Fibroblast of lung (primary cell): Measurements from ENCODE around the gene PRG3. TPM values are rescaled to one million over a fixed set of nuclear protein-coding genes. Genes with fewer than 3 reads are reported as not detected.
A peak's percentile ranks its signal among the peaks of the same experiment; 100 is the strongest.

Experiments used
- DNase-seq, 2 donors: peaks; one replicate each; pipeline versions ENCODE4 v3.0.0 to v3.0.0-alpha.2; 2010; ENCODE audit warnings: low read depth in 2 of 2
- H2AFZ ChIP-seq: 2 replicates; pipeline ENCODE4 v1.5.1; 2012; ENCODE audit warnings: low read length, control low read depth, inconsistent platforms
- H3K27ac ChIP-seq: 2 replicates; pipeline ENCODE4 v1.5.1; 2011; ENCODE audit warnings: low read length, control low read depth; ENCODE audit not compliant: insufficient read depth
- H3K27me3 ChIP-seq: 2 replicates; pipeline ENCODE4 v1.5.1; 2011; ENCODE audit warnings: mild to moderate bottlenecking, low read length; ENCODE audit not compliant: control insufficient read depth, insufficient read depth
- H3K36me3 ChIP-seq: 2 replicates; pipeline ENCODE4 v1.5.1; 2011; ENCODE audit warnings: low read length; ENCODE audit not compliant: control insufficient read depth, insufficient read depth
- H3K4me1 ChIP-seq: 2 replicates; pipeline ENCODE4 v1.5.1; 2011; ENCODE audit warnings: low read length; ENCODE audit not compliant: control insufficient read depth, insufficient read depth; ENCODE audit errors: extremely low read depth
- H3K4me2 ChIP-seq: 2 replicates; pipeline ENCODE4 v1.5.1; 2011; ENCODE audit warnings: low read length, control low read depth; ENCODE audit not compliant: insufficient read depth; ENCODE audit errors: extremely low read depth
- H3K4me3 ChIP-seq, 4 experiments: fragments of 200-600 bp in 1 of 4; sonication (generic) in 1 of 4; replicated peaks in 1 of 4; 2 replicates each; pipeline ENCODE4 v1.5.1; 2011 to 2016; ENCODE audit warnings: low read length in 4 of 4, low read depth in 3 of 4, mild to moderate bottlenecking in 3 of 4, control low read depth in 2 of 4, inconsistent platforms in 1 of 4, mixed read lengths in 1 of 4; ENCODE audit not compliant: insufficient read depth in 1 of 4; ENCODE audit errors: control extremely low read depth in 1 of 4
- H3K79me2 ChIP-seq: 2 replicates; pipeline ENCODE4 v1.5.1; 2012; ENCODE audit warnings: mild to moderate bottlenecking, low read length, inconsistent platforms; ENCODE audit not compliant: control insufficient read depth, insufficient read depth
- H3K9ac ChIP-seq: 2 replicates; pipeline ENCODE4 v1.5.1; 2011; ENCODE audit warnings: mild to moderate bottlenecking, low read length, control low read depth; ENCODE audit not compliant: insufficient read depth
- H3K9me3 ChIP-seq: 2 replicates; pipeline ENCODE4 v1.5.1; 2012; ENCODE audit warnings: low read depth, low read length; ENCODE audit not compliant: control insufficient read depth, insufficient read depth
- H4K20me1 ChIP-seq: 2 replicates; pipeline ENCODE4 v1.5.1; 2011; ENCODE audit warnings: low read length; ENCODE audit not compliant: control insufficient read depth, insufficient read depth; ENCODE audit errors: extremely low read depth
- CTCF ChIP-seq, 2 donors: IDR thresholded peaks in 1 of 2; conservative IDR thresholded peaks in 1 of 2; 1 replicate in 1 of 2; 2 replicates in 1 of 2; pipeline ENCODE4 v1.5.1; 2011 to 2012; ENCODE audit warnings: low read length in 2 of 2, control low read depth in 1 of 2, inconsistent platforms in 1 of 2, low read depth in 1 of 2, mild to moderate bottlenecking in 1 of 2
- EZH2 ChIP-seq: IDR thresholded peaks from 2 replicates; pipeline ENCODE4 v1.5.1; 2012; ENCODE audit warnings: low read length, control low read depth, mild to moderate bottlenecking; ENCODE audit errors: missing control alignments
- polyA plus RNA-seq, 2 donors: library from polyadenylated mRNA; depleted of rRNA in 1 of 2; stranded (reverse) in 1 of 2; unstranded in 1 of 2; fragments of >200 nt; gene quantifications; 2 replicates each; pipeline ENCODE4 v1.2.1, GENCODE V29; 2011 to 2012; ENCODE audit warnings: missing spikeins in 1 of 2
- total RNA-seq: library from RNA; depleted of rRNA; stranded (reverse); fragments of >200 nt; gene quantifications from 2 replicates; pipeline ENCODE4 v1.2.1, GENCODE V29; 2014

The PRG3 gene
- total and polyA plus RNA-seq, 2 donors (not counting 1 experiment from before 2014, with no cell fraction given): not detected

GRCh38 chr11:57347336-57347735 lies 33.6 kb downstream of the PRG3 start:
- no peak for DNase-seq
- Histone ChIP-seq H3K9me3 (no peaks in the 10 kb centered on the region), H3K4me2 (no peak overlapping the region), H3K27me3 (no peaks in the 10 kb centered on the region), H3K79me2 (no peaks in the 10 kb centered on the region), H3K4me1 (no peaks in the 10 kb centered on the region), H2AFZ (no peak overlapping the region), H3K27ac (no peak overlapping the region), H3K4me3 (no peak overlapping the region), H3K36me3 (no peaks in the 10 kb centered on the region), H3K9ac (no peak overlapping the region), H4K20me1 (no peaks in the 10 kb centered on the region)
- TF ChIP-seq EZH2: no peak
- no peak for TF ChIP-seq CTCF (conservative IDR thresholded peaks at IDR 0.05 in 1 of 2, IDR thresholded peaks at IDR 0.05 in 1 of 2; ENCODE audit: low read depth in 1 of 2, low read length in 2 of 2)

GRCh38 chr11:57345555-57346211 lies 35.3 kb downstream of the PRG3 start:
- peak; percentile 44 to 71 for DNase-seq
- H3K9ac ChIP-seq: no peak overlapping the region
- no peaks in the 10 kb centered on the region for H3K9me3 ChIP-seq
- H3K27ac ChIP-seq: no peak overlapping the region
- no peaks in the 10 kb centered on the region for H3K4me1 ChIP-seq
- H3K4me3 ChIP-seq: no peak overlapping the region
- H3K79me2 ChIP-seq: no peaks in the 10 kb centered on the region
- H3K4me2 ChIP-seq: no peak overlapping the region
- H3K36me3 ChIP-seq: no peaks in the 10 kb centered on the region
- peak overlapping the region; percentile 69 for H2AFZ ChIP-seq
- H3K27me3 ChIP-seq: peaks cover under 1% of the 10 kb centered on the region
- H4K20me1 ChIP-seq: no peaks in the 10 kb centered on the region
- peak; percentile 56 to 68 for TF ChIP-seq CTCF (conservative IDR thresholded peaks at IDR 0.05 in 1 of 2, IDR thresholded peaks at IDR 0.05 in 1 of 2; ENCODE audit: low read depth in 1 of 2, low read length in 2 of 2)
- TF ChIP-seq EZH2: no peak

- H3K27ac ChIP-seq: no peak overlapping the region
- H3K79me2 ChIP-seq: no peaks in the 10 kb centered on the region
- H3K4me2 ChIP-seq: no peak overlapping the region
- no peaks in the 10 kb centered on the region for H4K20me1 ChIP-seq
- no peaks in the 10 kb centered on the region for H3K36me3 ChIP-seq
- no peaks in the 10 kb centered on the region for H3K4me1 ChIP-seq
- H3K4me3 ChIP-seq: no peak overlapping the region
- H3K9me3 ChIP-seq: no peaks in the 10 kb centered on the region
- no peak for DNase-seq
- peaks cover 3% of the 10 kb centered on the region for H3K27me3 ChIP-seq
- TF ChIP-seq EZH2: no peak
- no peak for TF ChIP-seq CTCF (conservative IDR thresholded peaks at IDR 0.05 in 1 of 2, IDR thresholded peaks at IDR 0.05 in 1 of 2; ENCODE audit: low read depth in 1 of 2, low read length in 2 of 2)
- H2AFZ ChIP-seq: no peak overlapping the region
- H3K9ac ChIP-seq: no peak overlapping the region
These were observed 36.1 kb downstream of the PRG3 start for GRCh38 chr11:57344826-57345225.
